ENCODE results near the gene CDK16.

CDK16 gene

GRCh38 chrX:47218920-47219815 is 687 bp downstream of the CDK16 start:
- TF ChIP-seq, protein P1, sequence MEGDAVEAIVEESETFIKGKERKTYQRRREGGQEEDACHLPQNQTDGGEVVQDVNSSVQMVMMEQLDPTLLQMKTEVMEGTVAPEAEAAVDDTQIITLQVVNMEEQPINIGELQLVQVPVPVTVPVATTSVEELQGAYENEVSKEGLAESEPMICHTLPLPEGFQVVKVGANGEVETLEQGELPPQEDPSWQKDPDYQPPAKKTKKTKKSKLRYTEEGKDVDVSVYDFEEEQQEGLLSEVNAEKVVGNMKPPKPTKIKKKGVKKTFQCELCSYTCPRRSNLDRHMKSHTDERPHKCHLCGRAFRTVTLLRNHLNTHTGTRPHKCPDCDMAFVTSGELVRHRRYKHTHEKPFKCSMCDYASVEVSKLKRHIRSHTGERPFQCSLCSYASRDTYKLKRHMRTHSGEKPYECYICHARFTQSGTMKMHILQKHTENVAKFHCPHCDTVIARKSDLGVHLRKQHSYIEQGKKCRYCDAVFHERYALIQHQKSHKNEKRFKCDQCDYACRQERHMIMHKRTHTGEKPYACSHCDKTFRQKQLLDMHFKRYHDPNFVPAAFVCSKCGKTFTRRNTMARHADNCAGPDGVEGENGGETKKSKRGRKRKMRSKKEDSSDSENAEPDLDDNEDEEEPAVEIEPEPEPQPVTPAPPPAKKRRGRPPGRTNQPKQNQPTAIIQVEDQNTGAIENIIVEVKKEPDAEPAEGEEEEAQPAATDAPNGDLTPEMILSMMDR (conservative IDR thresholded peaks at IDR 0.05; ENCODE audit: low read depth, low read length), result no peak
- Histone ChIP-seq H3K4me2 (peak overlapping the region; percentile 68), H3K4me3 (IDR thresholded peaks at IDR 0.05; ENCODE audit: insufficient read depth, low read depth, low read length) (no peak overlapping the region), H3K27me3 (ENCODE audit: insufficient read depth, low read depth) (no peaks in the 10 kb centered on the region), H3K4me1 (ENCODE audit: low read depth, poor library complexity, severe bottlenecking) (peaks cover 15% of the 10 kb centered on the region), H3K27ac (peak overlapping the region; percentile 92), H3K36me3 (ENCODE audit: insufficient read depth) (no peaks in the 10 kb centered on the region), H3K79me2 (ENCODE audit: insufficient read depth, low read depth) (peaks cover 32% of the 10 kb centered on the region), H4K20me1 (ENCODE audit: insufficient read depth) (no peaks in the 10 kb centered on the region), H2AFZ (ENCODE audit: low read depth) (0 out of 2 replicates have a peak overlapping the region, but pooled peaks have one; percentile 64), H3K9ac (peak overlapping the region; percentile 95)

DNA sequence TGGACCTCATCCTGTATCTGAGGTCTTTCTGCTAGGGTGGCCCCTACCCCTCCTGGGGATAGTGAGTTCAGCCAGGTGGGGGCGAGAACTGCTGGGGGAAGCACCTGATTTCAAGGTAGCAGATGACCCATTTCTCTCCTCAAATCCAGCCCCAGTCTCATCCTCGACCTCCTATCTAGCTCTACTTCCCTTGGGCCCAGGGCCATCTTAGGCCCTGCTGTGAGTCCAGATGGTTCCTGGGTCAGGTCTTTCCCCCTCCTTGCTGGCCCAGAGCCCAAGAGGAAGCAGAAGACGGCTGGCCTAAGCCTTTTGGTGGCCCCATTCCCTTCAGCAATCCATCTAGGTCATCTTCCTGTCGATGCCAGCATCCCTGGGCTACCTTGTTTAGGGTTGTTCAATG is 3.3 kb downstream of the CDK16 start:
- H3K4me1 ChIP-seq (ENCODE audit: low read depth, poor library complexity, severe bottlenecking), result peaks cover 12% of the 10 kb centered on the region
- no peaks in the 10 kb centered on the region for H3K27me3 ChIP-seq (ENCODE audit: insufficient read depth, low read depth)
- peaks cover 32% of the 10 kb centered on the region for H3K79me2 ChIP-seq (ENCODE audit: insufficient read depth, low read depth)
- no peaks in the 10 kb centered on the region for H4K20me1 ChIP-seq (ENCODE audit: insufficient read depth)
- no peak overlapping the region for H3K4me3 ChIP-seq (IDR thresholded peaks at IDR 0.05; ENCODE audit: insufficient read depth, low read depth, low read length)
- H2AFZ ChIP-seq (ENCODE audit: low read depth), result no peak overlapping the region
- H3K27ac ChIP-seq, result no peak overlapping the region
- H3K9ac ChIP-seq, result no peak overlapping the region
- no peaks in the 10 kb centered on the region for H3K36me3 ChIP-seq (ENCODE audit: insufficient read depth)
- TF ChIP-seq, protein P1 (conservative IDR thresholded peaks at IDR 0.05; ENCODE audit: low read depth, low read length), result no peak
- no peak overlapping the region for H3K4me2 ChIP-seq

GRCh38 chrX:47222751-47223350 is 4.4 kb downstream of the CDK16 start:
- peaks cover 32% of the 10 kb centered on the region for H3K79me2 ChIP-seq (ENCODE audit: insufficient read depth, low read depth)
- no peak overlapping the region for H2AFZ ChIP-seq (ENCODE audit: low read depth)
- H3K36me3 ChIP-seq (ENCODE audit: insufficient read depth), result no peaks in the 10 kb centered on the region
- no peak overlapping the region for H3K4me3 ChIP-seq (IDR thresholded peaks at IDR 0.05; ENCODE audit: insufficient read depth, low read depth, low read length)
- peaks cover 7% of the 10 kb centered on the region for H3K4me1 ChIP-seq (ENCODE audit: low read depth, poor library complexity, severe bottlenecking)
- TF ChIP-seq, protein P1 (conservative IDR thresholded peaks at IDR 0.05; ENCODE audit: low read depth, low read length), result no peak
- H3K9ac ChIP-seq, result no peak overlapping the region
- no peak overlapping the region for H3K4me2 ChIP-seq
- no peak overlapping the region for H3K27ac ChIP-seq
- H4K20me1 ChIP-seq (ENCODE audit: insufficient read depth), result no peaks in the 10 kb centered on the region
- no peaks in the 10 kb centered on the region for H3K27me3 ChIP-seq (ENCODE audit: insufficient read depth, low read depth)

GRCh38 chrX:47223476-47224250 is 5.2 kb downstream of the CDK16 start:
- no peak overlapping the region for H3K4me2 ChIP-seq
- H3K4me3 ChIP-seq (IDR thresholded peaks at IDR 0.05; ENCODE audit: insufficient read depth, low read depth, low read length), result no peak overlapping the region
- H3K79me2 ChIP-seq (ENCODE audit: insufficient read depth, low read depth), result peaks cover 30% of the 10 kb centered on the region
- H3K4me1 ChIP-seq (ENCODE audit: low read depth, poor library complexity, severe bottlenecking), result peaks cover 7% of the 10 kb centered on the region
- no peaks in the 10 kb centered on the region for H3K27me3 ChIP-seq (ENCODE audit: insufficient read depth, low read depth)
- H2AFZ ChIP-seq (ENCODE audit: low read depth), result no peak overlapping the region
- no peaks in the 10 kb centered on the region for H4K20me1 ChIP-seq (ENCODE audit: insufficient read depth)
- no peak overlapping the region for H3K27ac ChIP-seq
- H3K36me3 ChIP-seq (ENCODE audit: insufficient read depth), result no peaks in the 10 kb centered on the region
- TF ChIP-seq, protein P1 (conservative IDR thresholded peaks at IDR 0.05; ENCODE audit: low read depth, low read length), result no peak
- H3K9ac ChIP-seq, result no peak overlapping the region
